Common myeloid progenitor, CD34-positive (primary cell): ENCODE measurements around the gene GPR15.

Source experiments
- CTCF ChIA-PET: fragments of 350-600 bp; sonication (Branson Sonifier 250); formaldehyde crosslinking; loops from one replicate; lab custom pipeline; 2021; ENCODE audit warnings: antibody characterized with exemption; lab: Charles Lee
- POLR2A ChIA-PET: fragments of 350-600 bp; sonication (Branson Sonifier 250); formaldehyde crosslinking; loops from one replicate; lab custom pipeline; 2021; ENCODE audit warnings: antibody characterized with exemption; lab: Charles Lee
- DNase-seq, 3 donors: peaks; one replicate each; pipeline versions ENCODE4 v3.0.0 to v3.0.0-alpha.2; 2013
- H3K27ac ChIP-seq, 2 experiments: 1 replicate in 1 of 2; 2 replicates in 1 of 2; pipeline ENCODE4 v1.7.0; 2013; ENCODE audit warnings: inconsistent platforms in 2 of 2, low read length in 2 of 2, mild to moderate bottlenecking in 2 of 2, low read depth in 1 of 2, moderate library complexity in 1 of 2; ENCODE audit not compliant: severe bottlenecking in 2 of 2, insufficient read depth in 1 of 2, poor library complexity in 1 of 2
- H3K27me3 ChIP-seq, 5 experiments: replicated peaks in 2 of 5; 1 replicate in 3 of 5; 2 replicates in 2 of 5; pipeline versions ENCODE4 v1.6.1 to v1.7.0; 2013; ENCODE audit warnings: low read length in 4 of 5, mild to moderate bottlenecking in 2 of 5, moderate library complexity in 2 of 5, inconsistent platforms in 1 of 5; ENCODE audit not compliant: insufficient read depth in 5 of 5, control insufficient read depth in 4 of 5
- H3K36me3 ChIP-seq, 4 experiments: 1 replicate in 2 of 4; 2 replicates in 2 of 4; pipeline versions ENCODE4 v1.6.1 to v1.7.0; 2013; ENCODE audit warnings: low read length in 3 of 4, control low read depth in 1 of 4, mild to moderate bottlenecking in 1 of 4; ENCODE audit not compliant: control insufficient read depth in 4 of 4, insufficient read depth in 4 of 4
- H3K4me1 ChIP-seq, 4 experiments: 1 replicate in 3 of 4; 2 replicates in 1 of 4; pipeline versions ENCODE4 v1.6.1 to v1.7.1; 2013; ENCODE audit warnings: low read length in 3 of 4, mild to moderate bottlenecking in 3 of 4, control low read depth in 1 of 4, inconsistent platforms in 1 of 4, moderate library complexity in 1 of 4; ENCODE audit not compliant: control insufficient read depth in 4 of 4, insufficient read depth in 4 of 4; ENCODE audit errors: control extremely low read depth in 1 of 4
- H3K4me3 ChIP-seq, 7 experiments: 1 replicate in 4 of 7; 2 replicates in 3 of 7; pipeline versions ENCODE4 v1.5.1 to v1.7.0; 2013; ENCODE audit warnings: mild to moderate bottlenecking in 7 of 7, low read length in 6 of 7, moderate library complexity in 6 of 7, inconsistent platforms in 2 of 7, low read depth in 2 of 7, control low read depth in 1 of 7; ENCODE audit not compliant: insufficient read depth in 4 of 7, control insufficient read depth in 1 of 7; ENCODE audit errors: extremely low read depth in 1 of 7
- H3K9me3 ChIP-seq, 5 experiments: 1 replicate in 4 of 5; 2 replicates in 1 of 5; pipeline versions ENCODE4 v1.6.1 to v1.7.1; 2013; ENCODE audit warnings: low read length in 4 of 5, mild to moderate bottlenecking in 2 of 5, inconsistent platforms in 1 of 5, low read depth in 1 of 5, moderate library complexity in 1 of 5; ENCODE audit not compliant: control insufficient read depth in 4 of 5, insufficient read depth in 2 of 5; ENCODE audit errors: control extremely low read depth in 1 of 5
- WGBS: methylation state at CpG from one replicate; pipeline ENCODE4 v1.1.5; 2013; ENCODE audit not compliant: insufficient coverage; 5-methylcytosine and 5-hydroxymethylcytosine counted together

Gene GPR15

GRCh38 chr3:98518816-98519215 lies 13.0 kb upstream of the GPR15 start:
- H3K36me3 ChIP-seq, result peaks cover 6 to 49% (median 29%) of the 10 kb centered on the region in 4 experiments
- ChIA-PET POLR2A (no interaction called here), CTCF (no interaction called here)
- peak overlapping the region in 1 of 7 experiments; percentile 7 for H3K4me3 ChIP-seq
- 100% methylated on average over 2 of the region's 2 CpGs for WGBS
- no peaks in the 10 kb centered on the region for H3K9me3 ChIP-seq
- peaks cover 5 to 17% (median 11%) of the 10 kb centered on the region in 4 experiments for H3K4me1 ChIP-seq
- H3K27ac ChIP-seq, result no peak overlapping the region
- DNase-seq, result no peak
- no peaks in the 10 kb centered on the region for H3K27me3 ChIP-seq

DNA sequence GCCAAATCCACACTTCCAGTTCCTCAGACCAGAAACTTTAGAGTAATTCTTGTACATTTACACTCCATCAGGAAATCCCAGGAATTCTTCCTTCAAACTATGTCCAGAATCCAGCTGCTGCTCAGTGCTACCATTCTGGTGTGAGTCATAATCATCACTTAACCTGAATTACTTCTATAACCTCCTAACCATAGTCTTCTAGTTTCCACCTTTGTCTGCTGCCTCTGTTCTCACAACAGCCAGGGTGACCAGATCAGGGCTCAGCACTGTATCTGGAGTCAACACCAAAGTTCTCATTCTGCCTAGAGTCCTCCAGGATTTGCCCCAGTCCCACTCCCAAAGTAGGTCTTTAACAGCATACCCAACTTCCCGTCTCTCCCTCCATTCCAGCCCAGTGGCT lies 12.4 kb upstream of the GPR15 start:
- Histone ChIP-seq H3K4me1 (peaks cover 5 to 17% (median 11%) of the 10 kb centered on the region in 4 experiments), H3K36me3 (peaks cover 6 to 49% (median 29%) of the 10 kb centered on the region in 4 experiments), H3K27me3 (no peaks in the 10 kb centered on the region), H3K4me3 (peak overlapping the region in 1 of 7 experiments; percentile 7), H3K27ac (no peak overlapping the region), H3K9me3 (no peaks in the 10 kb centered on the region)
- no peak for DNase-seq
- WGBS, result 100% methylated on average over 1 of the region's 1 CpG
- ChIA-PET POLR2A (no interaction called here), CTCF (no interaction called here)

DNA sequence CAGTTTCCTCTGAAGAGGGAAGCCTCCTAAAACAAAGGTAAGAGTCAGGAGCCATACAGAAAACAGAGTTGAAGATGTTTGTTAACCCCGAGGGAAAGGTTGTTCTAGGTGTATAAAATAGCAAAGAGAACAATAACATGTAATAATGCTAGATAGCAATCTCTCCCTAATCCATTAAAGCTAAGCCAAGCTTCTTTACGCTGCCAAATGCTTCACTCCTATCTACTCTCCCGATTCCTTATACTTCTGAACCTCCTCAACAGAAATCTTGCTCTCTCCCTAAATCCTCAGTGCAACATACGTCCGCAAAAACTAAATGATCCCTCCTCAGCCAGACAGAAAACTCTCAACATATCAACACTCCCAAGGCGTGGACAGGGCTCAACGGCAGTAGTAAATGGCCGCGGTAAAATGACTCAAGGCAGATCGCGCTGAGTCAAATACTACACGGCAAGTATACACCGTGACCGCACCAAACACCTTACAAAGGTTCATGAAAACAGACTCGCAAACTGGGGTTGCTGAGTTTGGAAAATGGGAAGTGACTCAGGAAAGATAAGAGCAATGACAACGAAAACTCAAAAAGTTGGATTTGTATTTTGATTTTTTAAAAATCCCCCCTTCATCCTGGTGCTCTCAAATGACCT lies 9.8 kb upstream of the GPR15 start:
- peak; percentile 36 to 76 (median 65) for DNase-seq
- H3K9me3 ChIP-seq, result no peaks in the 10 kb centered on the region
- peak overlapping the region; percentile 94 to 95 for H3K27ac ChIP-seq
- peaks cover 0 to 27% (median 18%) of the 10 kb centered on the region in 4 experiments for H3K36me3 ChIP-seq
- ChIA-PET CTCF (no interaction called here), POLR2A (interaction anchor here (0.7 to 1.6 kb wide), 2 partner anchors 71 to 725 kb away, joined by 3 to 8 read pairs; partner anchors contain the start of gene CPOX)
- H3K27me3 ChIP-seq, result no peaks in the 10 kb centered on the region
- WGBS, result 0% methylated on average over 4 of the region's 16 CpGs
- peak overlapping the region; percentile 68 to 99 (median 90) for H3K4me3 ChIP-seq
- H3K4me1 ChIP-seq, result peaks cover 5 to 21% (median 11%) of the 10 kb centered on the region in 4 experiments

DNA sequence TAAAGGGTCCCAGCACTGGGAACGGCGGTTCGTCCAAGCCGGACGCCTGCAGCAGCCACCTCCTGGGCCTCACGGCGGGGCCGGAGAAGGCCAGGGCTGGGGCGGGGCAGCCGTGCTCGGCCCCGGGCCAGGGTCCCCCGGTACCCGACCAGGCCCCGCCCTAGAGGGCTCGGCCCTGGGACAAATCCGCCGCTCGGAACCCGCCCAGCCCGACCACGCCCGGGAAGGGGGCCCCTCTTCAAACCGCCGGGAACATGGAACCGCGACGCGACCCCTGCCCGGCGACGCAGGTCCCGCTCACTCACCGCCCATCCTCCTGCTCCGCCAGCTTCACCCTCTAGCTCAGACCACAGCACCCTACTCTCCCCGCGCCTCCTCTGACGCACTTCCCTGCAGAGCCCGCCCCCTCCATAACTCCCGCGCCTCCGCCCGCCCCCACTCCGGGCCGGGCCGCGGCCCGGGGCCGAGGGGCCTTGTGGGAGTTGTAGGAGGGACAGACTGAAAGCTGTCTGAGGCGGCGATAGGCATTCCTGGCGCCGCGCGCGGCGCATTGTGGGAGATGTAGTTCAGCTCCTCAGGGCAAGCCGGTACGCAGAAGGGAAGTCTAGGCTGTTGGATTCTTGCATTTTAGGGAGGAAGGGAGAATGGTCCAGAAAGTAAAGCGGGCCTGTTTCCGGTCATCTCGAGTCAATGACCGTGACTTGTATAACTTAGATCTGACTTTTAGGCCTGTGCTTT lies 9.1 kb upstream of the GPR15 start, which contains the start of gene CLDND1:
TSS of gene CLDND1 (minus strand) at position 359 of the 738 bp plus-strand sequence. CDS start 1,478 bp downstream, outside the sequence.
- H3K9me3 ChIP-seq, result no peaks in the 10 kb centered on the region
- DNase-seq, result peak; percentile 96 to 97 (median 96)
- WGBS, result 0% methylated on average over 35 of the region's 63 CpGs
- peak within 1 kb of the TSS; percentile 68 to 99 (median 90) for H3K4me3 ChIP-seq
- ChIA-PET POLR2A (interaction anchor here (0.7 to 1.6 kb wide), 2 partner anchors 71 to 726 kb away, joined by 3 to 8 read pairs; partner anchors contain the start of gene CPOX), CTCF (interaction anchor here (0.8 kb wide), 1 partner anchor 10 kb away, joined by 3 read pairs; no protein-coding TSS in a partner anchor)
- H3K27ac ChIP-seq, result peak within 1 kb of the TSS; percentile 94 to 95
- H3K4me1 ChIP-seq, result peaks cover 5 to 21% (median 11%) of the 10 kb centered on the region in 4 experiments
- H3K27me3 ChIP-seq, result no peaks in the 10 kb centered on the region
- H3K36me3 ChIP-seq, result peaks cover 0 to 24% (median 18%) of the 10 kb centered on the region in 4 experiments

- peaks cover 5 to 25% (median 11%) of the 10 kb centered on the region in 4 experiments for H3K4me1 ChIP-seq
- CTCF ChIA-PET, result no interaction called here
- H3K9me3 ChIP-seq, result no peaks in the 10 kb centered on the region
- POLR2A ChIA-PET, result no interaction called here
- no peak overlapping the region for H3K27ac ChIP-seq
- peaks cover 0 to 4% (median 0%) of the 10 kb centered on the region in 4 experiments for H3K36me3 ChIP-seq
- DNase-seq, result no peak
- no peaks in the 10 kb centered on the region for H3K27me3 ChIP-seq
- peak overlapping the region in 1 of 7 experiments; percentile 19 for H3K4me3 ChIP-seq
- WGBS, result 89% methylated on average over 5 of the region's 6 CpGs
These were observed 6.3 kb upstream of the GPR15 start for GRCh38 chr3:98525494-98525893.

DNA sequence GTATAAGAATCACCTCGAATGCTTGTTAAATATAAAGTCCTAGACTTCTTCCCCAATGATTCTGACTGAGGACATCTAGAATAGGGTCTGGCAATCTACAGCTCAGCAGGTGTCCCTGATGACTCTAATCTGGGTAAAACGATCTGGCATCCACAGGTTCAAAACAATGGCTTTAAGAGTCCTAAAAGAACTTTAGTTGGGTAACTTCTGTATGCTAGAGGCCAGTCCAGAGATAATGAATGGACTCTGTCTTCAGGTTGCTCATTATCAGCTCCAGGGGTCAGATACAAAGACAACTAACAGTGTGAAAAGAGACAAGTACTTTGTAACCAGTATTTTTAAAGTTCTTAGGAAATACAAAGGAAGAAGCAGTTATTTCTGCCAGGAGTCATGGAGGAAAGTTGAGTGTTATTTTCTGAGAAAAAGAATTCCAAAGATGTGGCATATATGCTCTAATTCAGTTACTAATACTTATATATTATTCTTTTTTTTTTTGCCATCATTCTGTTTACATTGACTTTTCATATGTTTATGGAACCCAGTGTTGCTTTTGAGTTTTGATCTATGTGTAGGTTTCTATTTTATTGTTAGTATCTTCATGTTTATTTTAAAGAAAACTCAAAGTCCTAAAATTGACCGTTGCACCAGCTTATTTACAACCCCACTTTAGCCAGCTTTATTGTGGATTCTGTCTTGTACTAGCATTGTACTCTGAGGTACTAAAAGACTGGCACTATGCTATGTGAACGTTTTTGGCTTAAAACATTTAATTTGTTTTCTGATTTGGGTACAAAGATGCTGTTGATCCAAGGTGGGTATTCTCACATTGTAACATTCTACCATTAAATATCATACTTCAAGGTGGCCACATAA lies 3.1 kb upstream of the GPR15 start:
- Histone ChIP-seq H3K27me3 (no peaks in the 10 kb centered on the region), H3K9me3 (no peaks in the 10 kb centered on the region), H3K27ac (no peak overlapping the region), H3K4me1 (peaks cover 0 to 17% (median 0%) of the 10 kb centered on the region in 4 experiments), H3K4me3 (no peak overlapping the region), H3K36me3 (no peaks in the 10 kb centered on the region)
- ChIA-PET POLR2A (no interaction called here), CTCF (no interaction called here)
- 100% methylated on average over 1 of the region's 4 CpGs for WGBS
- DNase-seq, result no peak
